NCI-H1092 (cell line): ENCODE data around the gene SLC10A2.
"Not testable (repeated sequence)": the region's sequence is repeated elsewhere in the genome, so short reads cannot be mapped to it uniquely, and the experiment has no call there.

Experiments used
- DNase-seq: peaks from one replicate; lab custom pipeline; 2025; lab: John Stamatoyannopoulos, UW

Gene SLC10A2, protein sequence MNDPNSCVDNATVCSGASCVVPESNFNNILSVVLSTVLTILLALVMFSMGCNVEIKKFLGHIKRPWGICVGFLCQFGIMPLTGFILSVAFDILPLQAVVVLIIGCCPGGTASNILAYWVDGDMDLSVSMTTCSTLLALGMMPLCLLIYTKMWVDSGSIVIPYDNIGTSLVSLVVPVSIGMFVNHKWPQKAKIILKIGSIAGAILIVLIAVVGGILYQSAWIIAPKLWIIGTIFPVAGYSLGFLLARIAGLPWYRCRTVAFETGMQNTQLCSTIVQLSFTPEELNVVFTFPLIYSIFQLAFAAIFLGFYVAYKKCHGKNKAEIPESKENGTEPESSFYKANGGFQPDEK

GRCh38 chr13:103066079-103066780, at the start of gene SLC10A2:
TSS of gene SLC10A2 (minus strand) at chr13:103066417. CDS start at chr13:103066249, 168 bp downstream.
- DNase-seq = no peak

GRCh38 chr13:103107580-103107979, 41.4 kb upstream of the SLC10A2 start:
- DNase-seq = no peak

DNA sequence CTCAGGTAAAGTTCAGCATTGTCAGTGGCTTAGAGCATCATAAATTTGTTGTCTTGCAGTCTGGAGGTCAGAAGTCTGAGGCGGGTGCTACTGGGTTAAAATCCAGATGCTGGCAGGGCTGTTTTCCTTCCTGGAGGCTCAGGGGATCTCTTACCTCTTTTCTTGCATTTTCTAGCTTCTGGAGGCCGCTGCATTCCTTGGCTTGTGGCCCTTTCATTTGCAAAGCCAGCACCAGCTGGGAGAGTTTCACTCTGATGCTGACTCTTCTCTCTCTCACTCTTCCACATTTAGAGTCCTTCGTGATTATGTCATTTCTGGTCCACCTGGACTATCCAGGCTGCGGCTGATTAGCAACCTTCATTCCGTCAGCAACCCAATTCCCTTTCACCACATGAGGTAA, 38.1 kb upstream of the SLC10A2 start:
- DNase-seq = no peak

GRCh38 chr13:103103456-103103855, 37.2 kb upstream of the SLC10A2 start:
- DNase-seq = not testable (repeated sequence)

- DNase-seq = no peak
Measured at GRCh38 chr13:103102482-103102881, 36.3 kb upstream of the SLC10A2 start.

- DNase-seq = no peak
Measured at GRCh38 chr13:103101901-103102300, 35.7 kb upstream of the SLC10A2 start.

- DNase-seq = no peak
Measured at GRCh38 chr13:103101500-103101899, 35.3 kb upstream of the SLC10A2 start.

- no peak for DNase-seq
Measured at GRCh38 chr13:103100830-103101229, 34.6 kb upstream of the SLC10A2 start.

- DNase-seq = no peak
Measured at GRCh38 chr13:103099722-103100293, 33.6 kb upstream of the SLC10A2 start.

DNA sequence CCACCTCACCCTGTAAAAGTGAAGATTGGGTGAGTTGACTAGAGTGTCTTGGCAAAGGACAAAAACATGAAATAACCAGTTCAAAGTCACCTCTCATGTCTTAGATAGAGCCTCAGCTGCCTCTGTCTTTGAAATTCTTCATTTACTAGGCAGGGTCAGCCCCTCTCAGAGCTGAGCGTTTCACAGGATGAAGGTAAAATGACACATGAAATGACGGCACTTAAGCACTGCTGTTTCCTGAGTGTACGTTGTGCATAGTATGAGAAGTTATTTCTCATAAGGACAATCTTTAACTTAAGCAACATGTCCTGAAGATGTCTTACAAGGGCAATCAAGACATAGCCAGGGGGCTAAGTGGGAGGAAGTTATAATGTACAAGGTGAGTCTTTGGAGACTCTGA, 32.3 kb upstream of the SLC10A2 start:
- DNase-seq = no peak

- DNase-seq = no peak
Measured at GRCh38 chr13:103097366-103097928, 31.2 kb upstream of the SLC10A2 start.

DNA sequence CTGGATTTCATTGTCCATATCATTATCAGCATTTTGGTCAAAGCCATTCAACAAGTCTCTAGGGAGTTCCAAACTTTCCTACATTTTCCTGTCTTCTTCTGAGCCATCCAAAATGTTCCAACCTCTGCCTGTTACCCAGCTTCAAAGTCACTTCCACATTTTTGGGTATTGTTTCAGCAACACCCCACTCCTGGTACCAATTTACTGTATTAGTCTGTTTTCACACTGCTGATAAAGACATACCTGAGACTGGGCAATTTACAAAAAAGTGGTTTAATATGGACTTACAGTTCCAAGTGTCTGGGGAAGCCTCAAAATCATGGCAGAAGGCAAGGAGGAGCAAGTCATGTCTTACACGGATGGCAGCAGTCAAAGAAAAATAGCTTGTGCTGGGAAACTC, 27.4 kb upstream of the SLC10A2 start:
- DNase-seq = not testable (repeated sequence)

DNA sequence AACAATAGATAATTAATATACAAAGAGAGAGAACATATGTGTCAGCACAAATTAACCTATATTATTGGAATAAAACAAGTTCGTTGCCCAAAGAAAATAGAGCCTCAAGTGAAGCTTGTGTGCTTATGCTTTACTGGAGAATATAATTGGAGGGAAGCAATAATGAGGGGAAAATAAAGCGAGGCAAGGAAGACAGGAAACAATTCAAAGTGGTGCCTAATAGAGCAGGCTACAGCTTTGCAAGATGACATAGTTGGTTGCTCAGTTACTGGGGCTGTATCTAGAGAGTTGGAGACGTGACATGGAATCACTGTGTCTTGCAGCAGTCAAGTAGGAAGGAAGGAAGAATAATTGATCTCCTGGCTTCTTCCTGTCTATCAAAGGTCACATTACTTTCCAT, 21.1 kb upstream of the SLC10A2 start:
- no peak for DNase-seq

DNA sequence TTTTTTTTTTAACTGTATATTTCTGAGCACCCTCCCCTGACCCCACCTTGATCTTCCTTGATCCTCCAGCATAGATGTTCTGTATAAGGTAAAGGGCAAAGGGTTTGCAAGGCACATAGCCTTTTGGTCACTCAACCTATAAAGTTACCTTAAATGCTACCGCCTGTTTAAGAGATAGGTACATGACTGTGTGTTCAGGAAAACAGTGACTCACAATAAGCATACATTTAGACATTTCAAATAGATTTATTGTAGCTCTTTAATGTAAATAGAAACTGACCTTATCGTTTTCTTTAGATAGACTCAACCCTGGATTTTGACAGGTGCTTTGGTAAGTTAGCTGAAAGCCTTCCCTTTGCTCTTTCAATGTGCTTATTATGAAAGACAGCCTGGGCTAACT, 15.2 kb upstream of the SLC10A2 start:
- no peak for DNase-seq

GRCh38 chr13:103078158-103078557, 11.9 kb upstream of the SLC10A2 start:
- DNase-seq = no peak

DNA sequence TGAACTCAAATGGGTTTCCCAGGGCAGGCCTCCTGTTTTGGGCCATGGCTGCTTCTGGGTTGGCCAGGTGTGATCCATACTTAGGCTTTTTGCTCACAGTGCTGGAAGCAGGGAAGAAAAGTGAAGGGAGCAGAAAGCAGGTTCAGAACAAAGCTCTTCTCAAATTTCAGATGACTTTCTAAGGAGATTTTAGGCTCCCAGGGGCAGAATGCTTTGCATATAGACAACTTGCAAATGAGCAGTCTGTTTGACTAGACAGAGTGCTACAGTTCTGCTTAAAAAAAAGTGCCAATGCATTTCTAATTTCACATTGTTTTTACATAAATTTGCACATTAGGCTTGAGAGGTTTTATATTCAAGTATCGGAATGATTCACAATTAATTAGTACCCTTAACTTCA, 2.6 kb upstream of the SLC10A2 start:
- no peak for DNase-seq

DNA sequence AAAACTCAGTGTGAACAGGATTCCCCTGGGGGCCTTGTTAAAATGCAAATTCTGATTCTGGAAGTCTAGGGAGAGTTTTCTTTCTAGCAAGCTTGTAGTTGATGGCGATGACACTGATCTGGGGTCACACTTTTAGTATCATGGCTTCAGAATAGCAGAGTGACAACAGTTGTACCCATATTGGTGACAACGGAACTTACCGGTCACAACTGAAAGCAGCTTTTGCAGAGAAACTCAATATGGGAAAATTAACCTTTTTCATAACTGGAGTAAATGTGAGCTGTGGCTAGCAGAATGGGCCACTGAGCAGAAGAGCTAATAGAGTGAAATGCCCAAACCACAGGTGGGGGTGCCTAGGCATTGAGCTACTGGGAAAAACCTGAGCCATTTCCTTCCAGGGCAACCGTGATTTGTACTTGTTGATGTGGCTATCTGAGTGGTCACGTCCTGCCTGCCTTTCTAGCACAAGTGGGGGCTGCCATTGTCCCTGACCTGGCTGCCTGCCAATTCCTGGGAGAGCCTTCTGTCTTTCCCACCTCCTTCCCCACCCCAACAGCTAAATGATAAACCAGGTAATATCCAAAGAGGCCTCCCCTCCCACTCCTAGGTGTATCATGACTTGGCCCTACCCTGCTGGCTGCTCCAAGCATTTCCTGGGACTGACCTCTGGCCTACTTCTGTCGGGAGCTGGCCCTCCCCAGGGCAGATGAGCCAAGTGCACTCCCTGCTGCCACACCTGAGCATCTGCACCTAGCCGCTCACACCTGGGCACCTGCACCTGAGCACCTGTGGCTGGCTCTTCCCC, 1.7 kb upstream of the SLC10A2 start:
- no peak for DNase-seq

DNA sequence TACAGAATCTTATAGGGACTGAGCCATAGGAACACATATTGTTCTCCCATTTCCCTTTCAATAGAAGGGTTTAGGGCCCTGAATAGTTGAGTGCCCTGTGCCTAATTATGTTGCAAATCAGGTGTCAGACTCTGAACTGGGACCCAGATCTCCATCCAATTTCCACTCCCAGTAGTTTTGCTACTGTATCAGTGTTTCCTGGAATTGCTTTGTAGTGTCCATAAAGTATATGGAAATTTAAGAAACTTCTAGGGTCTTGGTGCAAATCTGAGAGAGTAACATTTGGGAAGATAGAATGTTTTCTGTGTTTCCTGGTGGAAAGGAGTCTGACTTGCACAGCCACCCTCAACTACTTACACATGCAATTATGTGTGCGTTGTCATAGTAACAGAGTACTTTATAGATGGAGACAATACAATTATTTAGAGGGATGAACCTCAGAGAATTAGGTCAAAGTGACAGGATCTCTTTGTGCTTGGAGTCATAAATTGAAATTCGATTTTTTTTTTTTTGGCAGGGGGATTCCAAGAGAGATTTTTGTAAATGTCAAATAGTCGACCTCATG, 646 bp upstream of the SLC10A2 start:
- no peak for DNase-seq

DNA sequence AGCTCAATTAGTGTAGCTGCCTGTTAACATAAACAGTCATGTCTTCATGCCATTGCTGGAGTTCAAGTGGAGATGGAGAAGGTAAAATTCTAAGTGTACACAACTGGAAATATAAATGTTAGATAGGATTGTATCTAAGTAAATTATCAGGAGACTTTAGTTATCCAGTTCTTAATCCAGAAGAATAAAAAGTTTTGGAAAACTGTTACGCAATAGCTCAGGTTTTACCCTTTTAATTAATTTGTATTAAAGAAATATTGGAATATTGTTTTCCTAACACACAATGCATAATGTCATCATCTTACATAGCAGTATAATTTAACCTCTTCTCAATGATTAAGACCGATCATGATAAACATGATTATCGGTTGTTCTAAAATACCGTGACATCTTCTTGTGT, 2.8 kb downstream of the SLC10A2 start:
- no peak for DNase-seq

DNA sequence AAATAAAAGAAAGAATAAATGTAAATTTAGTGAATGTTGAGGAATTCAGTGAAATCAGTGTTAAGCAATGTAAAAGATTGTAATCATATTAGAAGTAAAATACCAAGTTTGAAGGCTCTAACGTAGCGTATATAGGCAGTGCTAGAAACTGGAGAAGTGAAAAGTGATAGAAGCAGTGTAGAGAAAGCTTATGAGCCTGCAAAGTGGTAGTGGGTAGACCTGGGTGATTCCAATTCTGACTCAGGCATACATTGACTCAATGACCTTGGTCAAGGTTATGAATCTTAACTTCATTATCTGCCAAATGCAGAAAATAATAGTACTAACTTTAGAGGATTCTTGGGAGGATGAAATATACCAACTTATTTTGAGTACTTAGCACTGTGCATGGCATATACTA, 4.1 kb downstream of the SLC10A2 start:
- no peak for DNase-seq

GRCh38 chr13:103056008-103056407, 10.2 kb downstream of the SLC10A2 start:
- no peak for DNase-seq

DNA sequence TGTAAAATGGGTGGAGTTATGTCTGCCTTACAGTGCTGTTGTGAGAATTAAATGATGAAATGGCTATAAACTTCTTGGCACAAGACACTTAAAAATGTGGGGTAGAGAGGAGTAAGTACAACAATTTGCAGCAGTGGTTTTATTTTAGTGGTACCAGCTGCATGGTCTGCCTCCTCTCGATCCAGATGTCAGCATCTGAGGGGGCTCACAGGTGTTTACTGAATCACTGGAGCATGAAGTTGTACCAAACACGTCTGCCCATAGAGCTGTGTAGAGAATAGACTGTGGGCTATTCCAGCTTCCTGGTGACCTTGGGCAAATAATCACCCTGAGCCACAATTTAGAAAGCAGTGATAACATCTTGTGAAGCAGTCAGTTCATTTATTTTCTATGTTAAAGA, 11.1 kb downstream of the SLC10A2 start:
- no peak for DNase-seq
